Neuron (in vitro differentiated cells): Measurements from ENCODE around the gene C22orf39.

Source experiments
- H2AFZ ChIP-seq: one replicate; pipeline ENCODE4 v1.6.1; 2013; ENCODE audit warnings: low read depth, mild to moderate bottlenecking, inconsistent platforms, low read length, moderate library complexity
- H3K27me3 ChIP-seq: one replicate; pipeline ENCODE4 v1.6.1; 2013; ENCODE audit warnings: low read length; ENCODE audit not compliant: insufficient read depth
- H3K36me3 ChIP-seq: one replicate; pipeline ENCODE4 v1.6.1; 2013; ENCODE audit warnings: low read length; ENCODE audit not compliant: insufficient read depth
- H3K4me1 ChIP-seq: one replicate; pipeline ENCODE4 v1.6.1; 2013; ENCODE audit warnings: low read length; ENCODE audit not compliant: insufficient read depth
- H3K4me3 ChIP-seq: 2 replicates; pipeline ENCODE4 v1.5.1; 2013; ENCODE audit warnings: mild to moderate bottlenecking, low read length, moderate library complexity
- H3K9me3 ChIP-seq: one replicate; pipeline ENCODE4 v1.6.1; 2013; ENCODE audit warnings: low read length

Gene C22orf39

DNA sequence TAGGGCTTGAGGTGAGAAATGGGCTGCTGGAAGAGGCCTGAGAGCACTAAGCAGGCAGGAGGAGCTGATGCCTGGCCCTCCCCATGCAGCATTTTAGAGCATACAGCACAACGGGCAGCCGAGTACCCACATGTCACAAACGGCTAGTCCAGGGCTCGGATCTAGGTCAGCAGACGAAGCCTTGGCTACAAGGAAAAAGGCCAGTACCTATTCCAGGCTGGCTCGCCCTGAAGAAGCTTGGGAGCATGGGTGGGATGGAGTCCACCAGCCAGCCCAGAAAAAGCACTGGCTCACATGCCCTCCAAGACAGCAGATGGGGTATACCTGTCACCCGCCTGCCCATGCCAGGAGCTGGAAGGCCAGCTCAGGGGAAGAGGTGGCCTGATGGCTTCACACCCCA is 21.9 kb upstream of the C22orf39 start:
- Histone ChIP-seq H2AFZ (no peak overlapping the region), H3K27me3 (no peaks in the 10 kb centered on the region), H3K9me3 (no peaks in the 10 kb centered on the region), H3K36me3 (peaks cover 91% of the 10 kb centered on the region), H3K4me1 (no peaks in the 10 kb centered on the region), H3K4me3 (no peak overlapping the region)

DNA sequence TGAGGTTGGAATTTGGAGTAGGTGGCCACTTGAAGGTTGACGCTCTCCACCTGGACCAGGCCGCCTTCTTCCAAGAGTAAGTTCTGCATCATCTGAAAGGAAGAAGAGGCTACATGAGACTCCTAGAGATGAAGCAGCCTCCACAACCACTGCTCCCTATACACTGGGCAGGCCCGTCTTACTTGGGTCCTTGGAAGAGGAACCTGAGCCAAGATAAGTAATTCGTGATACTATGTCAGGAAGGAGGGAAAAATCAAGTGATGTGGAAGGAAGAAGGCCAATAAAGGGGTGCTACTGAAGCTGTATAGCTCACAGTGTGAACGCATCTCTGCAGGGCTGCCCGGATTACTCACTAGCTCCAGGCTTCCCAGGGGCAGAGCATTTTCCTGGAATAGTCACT is 20.4 kb upstream of the C22orf39 start:
- Histone ChIP-seq H3K36me3 (peaks cover 89% of the 10 kb centered on the region), H3K4me3 (no peak overlapping the region), H3K27me3 (no peaks in the 10 kb centered on the region), H2AFZ (no peak overlapping the region), H3K9me3 (no peaks in the 10 kb centered on the region), H3K4me1 (no peaks in the 10 kb centered on the region)

- Histone ChIP-seq H3K36me3 (peaks cover 81% of the 10 kb centered on the region), H3K27me3 (no peaks in the 10 kb centered on the region), H3K4me1 (no peaks in the 10 kb centered on the region), H3K4me3 (no peak overlapping the region), H3K9me3 (no peaks in the 10 kb centered on the region), H2AFZ (no peak overlapping the region)
Measured at GRCh38 chr22:19466848-19467752, 19.6 kb upstream of the C22orf39 start.

GRCh38 chr22:19466126-19466716 is 18.7 kb upstream of the C22orf39 start:
- H3K4me3 ChIP-seq: no peak overlapping the region
- no peaks in the 10 kb centered on the region for H3K27me3 ChIP-seq
- peaks cover 77% of the 10 kb centered on the region for H3K36me3 ChIP-seq

DNA sequence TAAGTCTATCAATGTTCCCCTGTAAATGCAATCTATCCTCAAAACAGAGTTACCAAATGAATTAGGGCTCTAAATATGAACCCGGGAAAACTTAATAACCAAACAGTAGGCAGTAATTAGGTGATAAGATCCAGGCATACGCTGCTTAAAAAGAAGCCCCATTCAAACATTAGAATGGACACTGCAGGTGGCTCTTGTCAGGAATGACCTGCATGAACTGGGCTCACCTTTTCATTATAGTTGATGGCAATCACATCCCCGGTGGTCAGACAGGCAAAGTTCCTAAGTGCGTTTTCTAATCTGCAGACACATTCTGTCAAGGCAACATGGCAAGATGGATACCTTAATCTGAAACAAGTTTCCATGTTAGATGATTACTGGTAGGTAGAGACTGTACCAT is 17.5 kb upstream of the C22orf39 start:
- Histone ChIP-seq H3K9me3 (no peaks in the 10 kb centered on the region), H2AFZ (no peak overlapping the region), H3K4me1 (no peaks in the 10 kb centered on the region), H3K27me3 (no peaks in the 10 kb centered on the region), H3K36me3 (peaks cover 77% of the 10 kb centered on the region), H3K4me3 (no peak overlapping the region)

More at GRCh38 chr22:19466126-19466716, 18.7 kb upstream of the C22orf39 start:
- no peaks in the 10 kb centered on the region for H3K4me1 ChIP-seq
- no peak overlapping the region for H2AFZ ChIP-seq
- no peaks in the 10 kb centered on the region for H3K9me3 ChIP-seq

GRCh38 chr22:19464546-19464945 is 17.0 kb upstream of the C22orf39 start:
- Histone ChIP-seq H3K4me1 (no peaks in the 10 kb centered on the region), H3K36me3 (peaks cover 74% of the 10 kb centered on the region), H3K4me3 (no peak overlapping the region), H3K27me3 (no peaks in the 10 kb centered on the region), H2AFZ (no peak overlapping the region), H3K9me3 (no peaks in the 10 kb centered on the region)

GRCh38 chr22:19463491-19464469 is 16.3 kb upstream of the C22orf39 start:
- no peak overlapping the region for H3K4me3 ChIP-seq

DNA sequence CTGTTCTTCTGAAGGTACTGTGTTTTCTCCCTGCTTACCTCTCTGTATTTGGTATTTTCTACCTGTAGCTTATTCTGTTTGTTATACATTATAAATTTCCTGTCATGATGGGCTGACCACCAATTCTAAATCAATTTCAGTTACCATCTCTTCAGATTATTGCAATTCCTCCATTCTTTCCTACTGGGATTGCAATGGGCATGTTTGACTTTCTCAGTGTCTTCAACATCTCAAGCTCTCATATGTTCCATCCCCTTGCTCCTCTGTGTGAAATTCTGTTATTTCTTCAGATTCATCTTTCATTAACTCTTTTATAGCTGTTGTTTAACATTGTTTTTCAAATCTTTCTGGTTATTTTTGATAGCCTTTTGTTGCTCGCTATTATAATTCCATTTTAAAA is 15.5 kb upstream of the C22orf39 start:
- Histone ChIP-seq H2AFZ (no peak overlapping the region), H3K4me3 (no peak overlapping the region), H3K27me3 (no peaks in the 10 kb centered on the region), H3K4me1 (no peaks in the 10 kb centered on the region), H3K9me3 (no peaks in the 10 kb centered on the region), H3K36me3 (peaks cover 61% of the 10 kb centered on the region)

More at GRCh38 chr22:19463491-19464469, 16.3 kb upstream of the C22orf39 start:
- no peak overlapping the region for H2AFZ ChIP-seq
- no peaks in the 10 kb centered on the region for H3K9me3 ChIP-seq
- no peaks in the 10 kb centered on the region for H3K4me1 ChIP-seq
- H3K36me3 ChIP-seq: peaks cover 67% of the 10 kb centered on the region
- no peaks in the 10 kb centered on the region for H3K27me3 ChIP-seq

GRCh38 chr22:19461506-19461905 is 14.0 kb upstream of the C22orf39 start:
- H3K9me3 ChIP-seq: no peaks in the 10 kb centered on the region
- H2AFZ ChIP-seq: no peak overlapping the region
- H3K36me3 ChIP-seq: peaks cover 58% of the 10 kb centered on the region
- H3K4me3 ChIP-seq: no peak overlapping the region
- no peaks in the 10 kb centered on the region for H3K4me1 ChIP-seq
- no peaks in the 10 kb centered on the region for H3K27me3 ChIP-seq

DNA sequence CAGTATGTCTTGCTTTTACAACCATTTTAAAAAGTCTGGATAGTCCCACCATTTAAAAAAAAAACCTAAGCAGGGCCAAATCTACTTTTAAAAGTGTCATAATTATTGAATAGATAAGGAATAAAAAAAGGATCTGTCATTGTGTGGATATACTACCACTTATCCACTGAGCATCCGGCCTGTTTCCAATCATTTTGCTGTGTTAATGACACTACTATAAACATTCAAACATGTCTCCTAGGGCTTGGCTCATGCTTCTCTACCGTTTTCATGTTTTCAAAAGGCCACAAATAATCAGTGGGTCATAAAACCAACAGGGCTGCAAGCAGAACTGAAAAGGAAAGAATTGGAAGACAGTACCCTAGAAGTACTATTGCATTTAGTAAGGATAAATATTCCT is 12.5 kb upstream of the C22orf39 start:
- peaks cover 60% of the 10 kb centered on the region for H3K36me3 ChIP-seq
- H2AFZ ChIP-seq: no peak overlapping the region
- H3K4me1 ChIP-seq: no peaks in the 10 kb centered on the region
- H3K4me3 ChIP-seq: no peak overlapping the region
- H3K27me3 ChIP-seq: no peaks in the 10 kb centered on the region
- no peaks in the 10 kb centered on the region for H3K9me3 ChIP-seq

- no peaks in the 10 kb centered on the region for H3K27me3 ChIP-seq
- no peak overlapping the region for H3K4me3 ChIP-seq
- H3K36me3 ChIP-seq: peaks cover 63% of the 10 kb centered on the region
- H3K9me3 ChIP-seq: no peaks in the 10 kb centered on the region
- no peaks in the 10 kb centered on the region for H3K4me1 ChIP-seq
- H2AFZ ChIP-seq: no peak overlapping the region
Measured at GRCh38 chr22:19457828-19458428, 10.4 kb upstream of the C22orf39 start.

GRCh38 chr22:19456541-19456940 is 9.0 kb upstream of the C22orf39 start:
- Histone ChIP-seq H3K36me3 (peaks cover 71% of the 10 kb centered on the region), H3K4me1 (no peaks in the 10 kb centered on the region), H2AFZ (no peak overlapping the region), H3K4me3 (no peak overlapping the region), H3K9me3 (no peaks in the 10 kb centered on the region), H3K27me3 (no peaks in the 10 kb centered on the region)
